Stimulated activated CD4-positive, alpha-beta T cell treated with anti-CD3 and anti-CD28 coated beads, TNF-alpha, amount 100 ng/mL, for 1 hour (primary cell): ENCODE data around the gene IRF4.
"Not testable (repeated sequence)": the region's sequence is repeated elsewhere in the genome, so short reads cannot be mapped to it uniquely, and the experiment has no call there.

Experiments used
- DNase-seq, 3 donors: peaks; one replicate each; pipeline ENCODE4 v3.0.0-alpha.2; 2020; ENCODE audit warnings: low read depth in 3 of 3, low spot score in 1 of 3

Gene IRF4

DNA sequence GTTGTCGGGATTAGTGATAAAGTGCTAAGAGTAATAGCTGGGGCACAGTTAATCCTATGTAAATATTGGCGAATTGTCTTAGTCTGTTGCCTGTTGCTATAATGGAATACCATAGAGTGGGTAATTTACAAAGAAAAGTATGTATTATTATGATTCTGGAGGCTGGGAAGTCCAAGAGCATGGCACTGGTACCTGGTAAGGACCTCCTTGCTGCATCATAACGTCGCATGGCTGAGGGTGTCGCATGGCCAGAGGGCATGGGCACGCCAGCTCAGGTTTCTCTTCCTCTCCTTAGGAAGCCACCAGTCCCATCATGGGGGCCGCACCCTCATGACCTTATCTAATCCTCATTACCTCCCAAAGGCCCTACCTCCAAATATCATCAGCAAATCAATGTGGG lies 29.7 kb downstream of the IRF4 start:
- DNase-seq = no peak

DNA sequence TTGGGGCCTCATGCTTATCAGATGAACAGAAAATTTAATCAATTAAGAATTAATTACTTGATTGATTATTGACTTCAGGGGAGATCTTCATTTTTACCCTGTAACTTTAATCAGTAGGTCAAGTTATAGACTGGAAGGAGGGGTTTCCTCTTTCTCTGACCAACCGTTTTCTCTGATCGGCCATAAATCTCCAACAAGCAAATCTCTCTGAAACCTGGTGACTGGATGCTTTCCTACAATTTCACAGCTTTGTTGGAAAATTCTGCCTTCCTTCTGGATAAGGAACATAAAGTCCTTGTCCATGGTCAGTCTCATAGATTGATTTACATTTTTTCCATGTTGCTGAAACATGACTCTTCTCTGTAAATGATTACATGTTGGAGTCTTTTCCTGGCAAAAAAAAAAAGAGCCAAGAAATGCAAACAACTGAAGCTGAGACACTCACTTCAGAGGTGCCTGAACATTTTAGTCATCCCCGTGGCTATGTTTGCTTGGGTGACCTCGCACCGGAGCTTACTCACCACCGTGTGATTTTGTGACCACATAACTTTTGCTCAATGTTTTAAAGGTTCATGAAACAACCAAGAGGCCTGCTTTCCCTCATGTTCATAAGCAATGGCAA lies 31.0 kb downstream of the IRF4 start:
- DNase-seq = no peak

DNA sequence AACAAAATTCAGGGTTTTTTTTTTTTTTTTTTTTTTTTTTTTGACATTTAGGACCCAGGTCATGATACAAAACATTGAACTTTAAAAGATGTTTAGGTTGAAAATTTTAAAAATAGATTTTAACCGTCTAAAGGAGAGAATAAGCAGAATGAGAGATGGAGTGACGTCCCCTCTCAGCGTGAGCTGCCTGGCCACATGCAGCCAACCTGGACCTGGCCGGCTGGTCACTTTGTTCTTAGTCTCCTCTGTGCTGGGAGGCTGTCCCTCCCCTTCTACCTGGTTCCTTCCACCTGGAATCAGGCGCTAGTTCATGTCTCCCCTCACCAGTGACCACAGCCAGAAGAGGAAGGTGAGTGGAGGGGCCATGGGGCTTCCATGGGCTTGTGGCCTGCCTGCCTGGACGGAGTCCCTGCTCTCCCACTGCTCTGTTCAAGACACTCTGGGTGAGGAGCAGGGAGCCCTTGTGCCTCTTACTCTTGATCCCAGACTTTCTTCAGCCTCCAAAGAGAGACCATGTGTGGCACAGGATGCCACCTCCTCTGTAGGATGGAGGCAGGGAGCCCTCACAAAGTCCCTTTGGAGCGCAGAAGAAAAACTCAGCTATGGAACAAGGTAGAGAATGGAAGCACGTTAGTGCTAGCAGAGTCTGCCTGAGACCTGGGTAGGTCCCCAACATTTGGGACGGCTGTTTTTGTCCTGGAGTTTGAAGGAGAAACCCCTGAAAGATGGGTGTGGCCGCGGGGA lies 31.7 kb downstream of the IRF4 start:
- DNase-seq = no peak

DNA sequence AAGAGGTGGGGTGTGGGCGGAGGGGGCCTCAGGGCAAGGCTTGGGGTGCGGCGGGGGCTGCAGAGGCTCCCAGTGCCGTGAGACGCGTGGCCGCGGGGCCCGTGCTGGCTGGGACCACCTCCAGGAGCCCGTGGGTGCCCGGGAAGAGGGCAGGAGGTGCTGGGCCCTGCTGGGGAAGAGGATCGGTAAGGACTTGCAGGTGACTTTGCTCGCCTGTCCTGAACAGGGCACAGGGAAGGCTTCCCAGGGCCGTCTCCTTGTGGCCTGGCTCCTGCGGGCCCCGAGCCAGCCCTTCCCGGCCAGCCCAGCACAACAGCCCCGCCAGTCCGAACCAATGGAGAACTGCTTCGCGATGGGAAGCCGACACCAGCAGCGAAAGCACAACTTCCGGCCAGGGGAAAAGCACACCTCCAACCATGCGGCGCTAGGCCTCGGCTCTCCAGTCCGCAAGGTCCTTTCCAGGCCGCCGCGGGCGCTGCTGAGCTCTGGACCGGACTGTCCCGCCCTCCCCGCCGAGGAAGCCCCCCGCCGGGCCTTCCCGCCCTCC lies 32.3 kb downstream of the IRF4 start:
- DNase-seq = no peak

DNA sequence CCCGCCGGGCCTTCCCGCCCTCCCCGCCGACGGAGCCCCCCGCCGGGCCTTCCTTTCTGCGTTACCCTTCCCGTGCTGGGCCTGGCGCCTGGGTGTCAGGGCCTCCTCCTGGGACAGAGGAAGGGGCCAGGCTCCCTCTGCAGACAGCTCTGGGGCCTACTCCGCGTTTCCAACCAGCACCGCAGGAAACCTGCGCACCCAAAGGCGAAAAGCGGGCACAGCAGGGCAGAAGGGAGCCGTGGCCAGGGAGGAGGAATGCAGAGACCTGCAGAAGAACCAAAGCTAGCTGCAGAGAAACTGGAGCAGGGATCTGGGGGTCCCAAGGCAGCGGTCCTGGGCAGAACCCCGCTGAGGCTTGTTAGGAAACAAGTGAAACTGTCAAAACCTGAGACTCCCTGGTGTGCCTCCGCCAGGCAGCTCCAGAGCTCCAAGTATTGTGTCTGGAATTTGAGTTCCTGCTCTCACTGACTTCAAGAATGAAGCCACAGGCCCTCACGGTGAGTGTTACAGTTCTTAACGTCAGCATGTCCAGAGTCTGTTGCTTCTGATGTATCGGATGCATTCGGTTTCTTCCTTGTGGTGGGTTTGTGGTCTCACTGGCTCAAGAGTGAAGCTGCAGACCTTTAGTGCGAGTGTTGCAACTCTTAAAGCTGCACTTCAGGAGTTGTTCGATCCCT lies 33.3 kb downstream of the IRF4 start:
- no peak for DNase-seq

DNA sequence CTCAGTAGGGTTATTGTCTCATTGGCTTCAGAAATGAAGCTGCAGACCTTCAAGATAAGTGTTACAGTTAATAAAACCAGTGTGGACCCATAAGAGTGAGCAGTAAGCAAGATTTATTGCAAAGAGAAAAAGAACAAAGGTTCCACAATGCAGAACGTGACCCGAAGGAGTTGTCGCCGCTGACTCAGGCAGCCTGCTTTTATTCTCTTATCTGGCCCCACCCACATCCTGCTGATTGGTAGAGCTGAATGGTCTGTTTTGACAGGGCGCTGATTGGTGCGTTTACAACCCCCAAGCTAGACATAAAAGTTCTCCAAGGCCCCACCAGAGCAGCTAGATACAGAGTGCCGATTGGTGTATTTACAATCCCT lies 33.9 kb downstream of the IRF4 start:
- DNase-seq = not testable (repeated sequence)

DNA sequence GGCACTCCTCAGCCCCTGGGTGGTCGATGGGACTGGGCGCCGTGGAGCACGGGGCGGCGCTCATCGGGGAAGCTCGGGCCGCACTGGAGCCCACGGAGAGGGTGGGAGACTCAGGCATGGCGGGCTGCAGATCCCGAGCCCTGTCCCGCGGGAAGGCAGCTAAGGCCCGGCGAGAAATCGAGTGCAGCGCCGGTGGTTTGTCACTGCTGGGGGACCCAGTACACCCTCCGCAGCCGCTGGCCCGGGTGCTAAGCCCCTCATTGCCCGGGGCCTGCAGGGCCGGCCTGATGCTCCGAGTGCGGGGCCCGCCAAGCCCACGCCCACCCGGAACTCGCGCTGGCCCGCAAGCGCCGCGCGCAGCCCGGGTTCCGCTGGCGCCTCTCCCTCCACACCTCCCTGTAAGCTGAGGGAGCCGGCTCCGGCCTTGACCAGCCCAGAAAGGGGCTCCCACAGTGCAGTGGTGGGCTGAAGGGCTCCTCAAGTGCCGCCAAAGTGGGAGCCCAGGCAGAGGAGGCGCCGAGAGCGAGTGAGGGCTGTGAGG lies 34.7 kb downstream of the IRF4 start:
- not testable (repeated sequence) for DNase-seq

DNA sequence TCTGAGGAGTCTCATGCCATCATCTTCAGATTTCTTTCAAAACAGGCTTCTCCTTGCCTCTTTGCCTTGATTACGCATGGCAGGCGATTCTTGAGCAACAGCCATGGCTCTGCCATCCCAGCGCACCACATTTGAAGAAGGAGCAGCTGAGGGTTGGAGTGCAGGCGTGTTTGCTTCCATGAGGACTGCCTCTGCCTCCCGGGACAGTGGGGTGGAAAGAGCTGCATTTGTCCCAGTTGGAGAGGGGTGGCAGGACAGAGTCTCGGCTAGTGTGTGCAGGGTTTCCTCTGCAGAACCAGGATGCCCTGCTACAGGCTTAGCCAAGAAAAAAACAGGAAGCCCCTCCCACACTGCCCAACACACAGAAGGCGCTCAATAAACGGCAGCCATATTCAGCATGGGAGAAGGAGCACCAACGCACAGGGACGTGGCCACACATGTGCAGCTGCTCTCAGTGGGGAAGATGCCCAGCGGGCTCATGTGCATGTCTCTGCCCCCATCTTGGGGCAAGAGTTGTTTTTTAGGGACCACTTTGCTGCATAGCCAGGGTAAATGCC lies 36.6 kb downstream of the IRF4 start:
- no peak for DNase-seq

DNA sequence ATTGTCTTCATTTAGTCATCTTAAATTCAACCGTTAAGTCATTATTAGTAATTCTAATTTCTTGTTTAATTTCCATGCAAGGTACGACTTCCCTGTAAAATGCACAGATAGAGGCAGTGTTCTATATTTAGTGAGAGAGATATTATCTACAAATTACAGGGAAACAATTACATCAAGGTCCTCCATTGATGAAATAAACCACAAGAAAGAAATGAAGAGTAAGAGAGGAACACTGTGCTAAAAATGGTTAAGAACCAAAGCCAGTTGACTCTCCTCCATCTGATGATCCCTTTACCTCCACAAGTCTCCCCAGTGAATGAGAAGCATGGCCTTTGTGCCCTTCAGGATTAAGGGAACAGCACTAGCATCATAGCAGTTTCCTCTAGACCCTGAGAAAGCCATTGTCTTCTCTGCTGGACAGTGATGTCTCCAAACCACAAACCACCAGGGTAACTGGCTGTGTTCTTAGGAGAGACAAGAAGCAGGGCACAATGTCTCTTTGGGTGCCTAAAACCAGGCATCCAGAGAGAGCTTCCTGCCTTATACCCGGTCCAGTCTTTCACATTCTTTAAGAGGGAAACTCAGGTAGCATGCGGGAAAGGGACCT lies 38.1 kb downstream of the IRF4 start:
- DNase-seq = no peak

DNA sequence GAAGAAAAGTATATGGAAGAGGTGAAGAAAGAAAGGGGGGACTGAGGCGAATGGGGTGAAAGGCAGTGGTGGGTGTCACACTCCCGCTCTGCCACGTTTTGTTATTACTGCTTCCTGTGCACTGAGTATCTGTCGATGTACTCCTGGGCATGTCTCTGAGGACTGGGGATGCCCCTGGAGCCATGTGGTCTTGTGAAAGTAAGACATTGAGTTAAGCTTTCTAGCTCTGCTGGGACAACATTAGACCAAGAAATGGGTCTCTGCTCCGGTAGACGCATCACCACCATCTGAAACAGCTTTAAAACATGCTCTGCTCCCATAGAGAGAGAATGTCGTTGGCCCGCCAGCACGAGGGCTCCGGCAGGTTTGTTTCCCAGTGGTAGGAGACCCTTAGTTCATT lies 40.0 kb downstream of the IRF4 start:
- DNase-seq = no peak

DNA sequence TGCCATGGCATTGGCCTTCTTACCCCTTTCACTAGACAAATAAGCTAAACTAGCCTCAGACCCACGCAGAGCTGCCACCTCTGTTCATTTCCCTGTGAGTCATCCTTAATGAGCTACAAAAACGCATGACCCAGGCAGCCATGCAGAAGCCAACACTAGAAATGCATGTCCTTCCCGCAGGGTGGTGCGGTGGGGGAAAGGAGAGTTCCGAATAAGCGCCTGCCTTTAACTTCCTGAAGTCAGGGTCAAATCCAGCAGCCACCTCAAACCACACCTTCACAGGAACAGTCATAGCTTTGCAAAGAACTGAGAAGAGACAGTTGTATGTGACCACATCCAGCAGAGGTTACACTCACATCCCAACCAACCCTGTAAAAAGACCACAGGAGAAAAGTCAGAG lies 40.4 kb downstream of the IRF4 start:
- DNase-seq = no peak

DNA sequence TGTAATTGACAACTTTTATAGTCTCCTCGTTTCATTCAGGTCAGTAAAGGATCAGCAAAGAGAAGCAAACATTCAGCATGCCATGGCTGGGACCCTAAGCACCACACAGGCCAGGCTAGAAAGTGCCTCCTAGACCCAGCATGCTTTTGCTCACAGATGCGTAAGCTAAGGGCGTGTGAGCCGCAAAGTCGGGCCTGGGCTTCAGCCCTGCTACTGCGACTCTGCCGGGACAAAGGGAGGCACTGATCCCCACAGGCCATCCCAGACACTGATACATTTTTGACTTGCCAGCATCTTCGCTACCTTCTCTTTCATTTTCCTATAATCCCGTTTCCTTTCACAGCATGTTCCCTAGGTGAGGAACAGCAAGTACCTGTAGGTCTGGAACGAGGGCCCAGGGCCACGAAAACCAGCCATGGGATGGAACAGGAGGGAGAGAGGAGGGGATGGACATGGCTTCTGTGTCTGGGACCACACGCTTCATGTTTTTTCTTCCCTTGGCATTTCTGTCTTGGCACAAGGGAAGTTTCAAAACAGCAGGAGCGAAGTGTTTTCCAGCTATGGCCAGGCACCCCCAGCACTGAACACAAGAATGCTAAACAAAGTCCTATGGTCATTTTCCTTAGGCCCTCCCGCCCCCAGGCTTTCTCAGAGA lies 42.6 kb downstream of the IRF4 start:
- DNase-seq = no peak

DNA sequence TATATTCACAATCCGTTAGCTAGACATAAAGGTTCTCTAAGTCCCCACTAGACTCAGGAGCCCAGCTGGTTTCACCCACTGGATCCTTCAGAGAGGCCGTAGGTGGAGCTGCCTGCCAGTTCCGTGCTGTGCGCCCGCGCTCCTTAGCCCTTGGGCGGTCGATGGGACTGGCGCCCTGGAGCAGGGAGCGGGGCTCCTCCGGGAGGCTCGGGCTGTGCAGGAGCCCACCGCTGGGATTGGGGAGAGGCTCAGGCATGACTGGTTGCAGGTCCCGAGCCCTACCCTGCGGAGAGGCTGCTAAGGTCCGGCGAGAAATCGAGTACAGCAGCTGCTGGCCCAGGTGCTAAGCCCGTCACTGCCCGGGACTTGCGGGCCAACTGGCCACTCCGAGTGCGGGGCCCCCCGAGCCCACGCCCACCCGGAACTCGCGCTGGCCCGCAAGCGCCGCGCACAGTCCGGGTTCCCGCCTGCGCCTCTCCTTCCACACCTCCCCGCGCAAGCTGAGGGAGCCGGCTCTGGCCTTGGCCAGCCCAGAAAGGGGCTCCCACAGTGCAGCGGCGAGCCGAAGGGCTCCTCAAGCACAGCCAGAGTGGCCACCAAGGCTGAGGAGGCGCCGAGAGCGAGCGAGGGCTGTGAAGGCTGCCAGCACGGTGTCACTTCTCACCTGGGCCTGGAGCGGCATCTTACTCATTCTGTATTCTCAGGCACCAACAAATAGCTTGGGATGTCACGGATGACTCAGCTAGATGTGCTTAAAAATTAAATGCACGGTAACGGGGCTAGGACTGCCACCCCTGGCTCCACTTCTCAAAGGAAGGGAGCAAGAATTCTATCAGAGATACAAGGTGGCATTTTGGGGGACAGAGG lies 44.1 kb downstream of the IRF4 start:
- DNase-seq = no peak

DNA sequence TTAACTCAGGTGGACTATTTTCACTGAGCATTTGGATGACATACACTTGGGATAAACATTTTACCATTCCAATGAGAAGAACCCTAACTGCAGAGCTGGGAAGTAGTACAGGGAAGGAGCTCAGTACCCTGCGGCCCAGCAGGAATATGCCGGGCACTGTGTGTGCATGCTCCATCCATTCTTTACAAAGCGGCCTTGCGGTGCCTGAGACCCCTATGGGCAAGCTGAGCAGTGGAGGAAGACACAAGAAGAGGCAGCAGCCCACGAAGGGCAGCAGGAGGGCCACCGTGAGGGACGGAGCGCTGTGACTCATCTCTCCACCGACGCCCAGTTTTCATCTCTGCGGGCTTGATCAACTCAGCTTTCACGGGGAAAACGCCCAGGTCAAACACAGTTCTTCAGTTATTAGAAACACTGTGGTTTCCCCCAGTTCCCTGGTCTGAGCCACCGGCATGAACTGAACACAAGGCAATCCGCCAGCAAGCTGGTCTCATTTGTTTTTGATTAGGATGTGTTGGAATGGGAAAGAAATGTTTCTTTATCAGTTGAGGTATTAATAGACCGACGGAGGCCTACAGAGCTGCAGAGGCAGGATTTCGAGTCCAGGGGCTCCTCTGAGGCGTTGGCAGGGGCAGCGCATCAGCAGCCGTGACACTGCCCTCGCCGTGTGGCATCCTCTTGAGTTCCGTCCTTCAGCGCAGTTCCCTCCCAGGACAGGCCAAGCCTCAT lies 44.9 kb downstream of the IRF4 start:
- DNase-seq = no peak

DNA sequence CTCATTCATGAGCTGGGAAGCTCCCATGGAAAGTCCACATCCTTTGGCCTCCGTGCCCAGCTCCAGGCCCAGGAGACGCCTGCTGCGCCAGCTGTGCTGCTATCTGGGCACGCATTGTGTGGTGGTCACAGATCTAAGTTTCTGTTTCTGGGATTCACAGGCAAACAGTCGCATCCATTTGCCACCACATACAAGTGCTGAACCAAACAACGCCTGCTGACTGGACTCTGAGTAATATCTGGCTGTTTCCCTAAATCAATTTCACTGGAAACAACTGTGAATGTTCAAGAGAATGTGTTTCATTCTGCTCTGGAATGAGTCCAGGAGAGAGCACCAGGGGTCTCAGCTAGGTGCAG lies 45.5 kb downstream of the IRF4 start:
- DNase-seq = no peak

DNA sequence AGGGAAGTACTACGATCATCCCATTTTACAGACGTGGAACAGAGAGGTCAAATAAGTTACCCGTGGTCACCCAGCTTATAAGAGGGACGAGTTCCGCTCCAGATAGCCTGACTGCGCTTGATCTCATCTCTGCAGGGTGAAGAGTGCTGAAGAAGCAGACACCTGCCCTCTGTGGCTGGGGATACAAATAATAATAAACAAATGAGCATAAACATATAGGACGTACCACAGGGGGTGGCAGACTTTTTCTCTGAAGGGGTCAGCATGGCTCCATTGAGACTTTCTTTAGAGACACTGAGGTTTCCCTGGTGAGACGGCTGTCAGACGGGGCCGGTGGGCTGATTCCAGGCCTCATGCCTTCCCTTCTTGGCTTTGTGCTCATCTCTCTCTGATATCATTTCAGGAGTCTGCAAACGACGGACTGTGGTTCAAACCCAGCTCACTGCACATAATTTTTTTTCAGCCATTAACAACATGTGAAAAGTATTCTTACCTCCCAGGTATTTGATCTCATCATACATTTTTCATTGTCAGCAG lies 47.1 kb downstream of the IRF4 start:
- DNase-seq = no peak

DNA sequence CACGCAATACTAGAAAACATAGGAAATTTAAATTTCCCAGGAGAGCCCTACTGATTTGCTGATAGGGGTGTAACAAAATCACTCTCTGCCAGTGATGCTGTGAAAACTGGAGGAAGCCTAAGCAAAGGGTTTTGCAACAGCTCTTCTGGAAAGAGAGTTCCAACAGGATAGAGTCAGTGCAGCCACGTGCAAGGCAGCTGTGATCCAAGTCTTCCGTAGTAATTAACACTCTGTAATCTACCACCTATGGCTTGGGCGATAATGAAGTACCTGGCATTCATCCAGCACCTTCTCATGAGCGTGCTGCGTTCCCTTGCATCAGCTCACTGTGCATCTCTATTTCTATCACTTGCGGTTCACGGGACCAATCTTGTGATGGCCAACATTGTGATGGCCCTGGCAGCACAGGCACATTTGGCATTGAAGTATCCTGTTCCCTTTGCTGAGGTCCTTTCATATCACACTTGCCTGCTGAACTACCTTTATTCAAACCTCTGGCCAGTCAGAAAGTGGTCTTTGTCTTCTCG lies 48.2 kb downstream of the IRF4 start:
- no peak for DNase-seq

DNA sequence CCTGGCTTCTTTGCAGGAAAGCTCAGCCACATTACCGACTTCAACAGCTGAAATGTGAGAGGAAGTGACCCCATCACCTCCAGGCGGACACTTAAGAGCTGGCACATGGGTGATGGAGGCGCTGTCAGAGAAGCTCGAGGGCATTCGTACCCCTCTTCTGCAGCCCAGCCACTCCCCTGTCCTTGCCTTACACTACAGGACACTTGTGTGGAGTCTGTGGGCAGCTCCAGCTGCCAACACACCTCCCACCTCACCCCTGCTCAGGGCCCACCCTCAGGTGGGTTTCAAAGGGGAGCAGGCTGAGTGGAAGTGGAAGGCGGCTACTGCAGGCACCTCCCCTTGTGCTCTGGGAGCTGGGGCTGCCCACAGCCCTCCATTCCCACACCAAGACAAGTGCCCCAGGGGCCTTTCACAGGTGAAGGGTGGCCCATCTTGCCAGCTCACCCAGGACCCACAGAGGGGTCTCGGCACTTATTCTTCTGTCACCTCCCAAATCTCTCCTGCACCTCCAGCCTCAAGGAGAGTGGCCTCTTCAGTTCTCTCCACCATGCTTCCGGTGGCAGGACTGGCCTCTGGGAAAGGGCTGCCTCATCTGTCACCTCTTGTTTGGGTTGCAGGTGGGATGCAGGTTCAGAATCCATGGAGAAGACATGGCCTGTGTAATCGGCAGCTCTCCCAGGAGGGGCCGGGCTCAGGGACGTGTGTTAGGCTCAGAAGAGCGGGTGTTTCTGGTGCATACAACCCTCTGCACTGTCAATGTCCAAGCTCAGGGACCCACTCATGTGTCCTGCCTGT lies 49.8 kb downstream of the IRF4 start:
- DNase-seq = no peak
